ENCODE data around the gene ATP6V1E1. TPM values are rescaled to one million over a fixed set of nuclear protein-coding genes. Genes with fewer than 3 reads are reported as not detected.
"Not testable (repeated sequence)": the region's sequence is repeated elsewhere in the genome, so short reads cannot be mapped to it uniquely, and the experiment has no call there.

The ATP6V1E1 gene
- total RNA-seq = 100 to 1,000 TPM in 3 of 4 donors, 10 to 100 TPM in 1; 88.6 to 132 (median 119) TPM

- peak; percentile 16 to 80 for TF ChIP-seq POLR2A (IDR thresholded peaks at IDR 0.05)
- no peak for TF ChIP-seq CTCF (IDR thresholded peaks at IDR 0.05)
- 0 to 1% methylated on average over 37 to 41 of the region's 45 CpGs for WGBS, 2 donors
- intact Hi-C loops (cut with DNase I) = no loop called here
- H3K4me1 ChIP-seq = peaks cover 17 to 19% of the 10 kb centered on the region in 2 donors
- H3K36me3 ChIP-seq = no peaks in the 10 kb centered on the region
- no peaks in the 10 kb centered on the region for H3K27me3 ChIP-seq
- H3K4me3 ChIP-seq (replicated peaks in 1 of 3) = peak within 1 kb of the TSS; percentile 94 to 98 (median 97)
- peak; percentile 96 to 97 for DNase-seq
- no peaks in the 10 kb centered on the region for H3K9me3 ChIP-seq
- peak within 1 kb of the TSS; percentile 80 to 95 (median 86) for H3K27ac ChIP-seq
Observed at GRCh38 chr22:17628406-17629172, at the start of gene ATP6V1E1. ATP6V1E1 (minus strand) TSS chr22:17628749; CDS start chr22:17628635, 114 bp downstream.

DNA sequence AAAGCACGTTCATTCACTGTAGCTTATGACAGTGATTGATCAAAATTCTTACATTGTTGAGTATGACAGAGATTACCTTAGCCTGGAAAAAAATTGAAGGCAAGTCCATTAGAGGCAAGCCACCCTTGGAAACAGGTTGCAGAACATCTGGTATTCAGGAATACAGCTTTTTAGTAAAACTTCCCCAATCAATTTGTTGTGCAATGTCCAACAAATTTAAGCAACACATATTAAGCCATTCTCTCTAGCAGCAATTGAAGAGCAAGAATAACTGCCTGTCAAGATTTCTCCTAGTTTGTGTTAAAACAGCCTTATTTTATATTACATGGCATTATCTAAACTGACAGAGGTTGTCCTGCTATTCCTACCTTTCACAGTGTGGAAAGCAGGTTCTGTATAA is 47.0 kb upstream of the ATP6V1E1 start:
- intact Hi-C loops (cut with DNase I) = no loop called here
- Histone ChIP-seq H3K4me3 (replicated peaks in 1 of 3) (no peak overlapping the region), H3K27me3 (no peaks in the 10 kb centered on the region), H3K9me3 (no peaks in the 10 kb centered on the region), H3K27ac (no peak overlapping the region), H3K36me3 (peaks cover 0 to 2% of the 10 kb centered on the region in 2 donors), H3K4me1 (peaks cover 7 to 10% of the 10 kb centered on the region in 2 donors)
- no peak for TF ChIP-seq CTCF (IDR thresholded peaks at IDR 0.05)
- no peak for TF ChIP-seq POLR2A (IDR thresholded peaks at IDR 0.05)
- DNase-seq = no peak
- WGBS, 2 donors = 53 to 57% methylated on average over 1 of the region's 1 CpG

- WGBS, 2 donors = 97% methylated on average over 7 of the region's 7 CpGs
- H3K4me1 ChIP-seq = peaks cover 7 to 10% of the 10 kb centered on the region in 2 donors
- no peak overlapping the region for H3K27ac ChIP-seq
- H3K9me3 ChIP-seq = no peaks in the 10 kb centered on the region
- no peak for DNase-seq
- TF ChIP-seq CTCF (IDR thresholded peaks at IDR 0.05) = no peak
- no peak for TF ChIP-seq POLR2A (IDR thresholded peaks at IDR 0.05)
- no peak overlapping the region for H3K4me3 ChIP-seq (replicated peaks in 1 of 3)
- peaks cover 0 to 2% of the 10 kb centered on the region in 2 donors for H3K36me3 ChIP-seq
- intact Hi-C loops (cut with DNase I) = no loop called here
- H3K27me3 ChIP-seq = no peaks in the 10 kb centered on the region
Observed at GRCh38 chr22:17674152-17674551, 45.6 kb upstream of the ATP6V1E1 start.

DNA sequence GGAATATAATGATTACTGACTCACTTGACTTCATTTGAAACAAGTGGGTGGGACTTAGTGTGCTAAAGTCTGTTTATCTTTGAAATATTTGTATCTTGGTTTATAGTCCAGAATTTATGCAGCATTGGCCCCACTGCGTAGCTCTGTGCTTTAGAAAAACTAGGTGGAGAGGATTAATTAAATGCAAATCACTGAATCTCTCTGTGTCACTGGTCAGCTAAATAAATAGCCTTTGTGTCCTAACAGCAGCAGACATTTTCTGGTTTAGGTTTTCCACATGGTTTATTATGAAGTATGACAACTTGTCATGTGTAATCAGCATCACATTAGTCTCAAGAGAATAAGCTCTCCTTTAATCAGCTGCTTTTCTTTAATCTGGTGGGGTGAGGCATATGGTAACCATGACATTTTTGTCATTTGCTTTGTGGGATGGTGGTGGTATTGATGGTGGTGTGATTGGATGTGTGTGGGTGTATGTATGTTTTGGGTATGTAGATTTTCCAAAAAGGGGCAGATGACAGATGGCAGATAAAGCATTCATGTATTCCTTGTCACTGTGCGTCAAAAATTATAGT is 44.0 kb upstream of the ATP6V1E1 start:
- H3K4me3 ChIP-seq (replicated peaks in 1 of 3) = no peak overlapping the region
- DNase-seq = no peak
- no peak overlapping the region for H3K27ac ChIP-seq
- no peaks in the 10 kb centered on the region for H3K9me3 ChIP-seq
- 88 to 97% methylated on average over 2 of the region's 2 CpGs for WGBS, 2 donors
- peaks cover 7 to 10% of the 10 kb centered on the region in 2 donors for H3K4me1 ChIP-seq
- intact Hi-C loops (cut with DNase I) = no loop called here
- TF ChIP-seq POLR2A (IDR thresholded peaks at IDR 0.05) (no peak), CTCF (IDR thresholded peaks at IDR 0.05) (no peak)
- H3K27me3 ChIP-seq = no peaks in the 10 kb centered on the region
- H3K36me3 ChIP-seq = peaks cover 0 to 2% of the 10 kb centered on the region in 2 donors

DNA sequence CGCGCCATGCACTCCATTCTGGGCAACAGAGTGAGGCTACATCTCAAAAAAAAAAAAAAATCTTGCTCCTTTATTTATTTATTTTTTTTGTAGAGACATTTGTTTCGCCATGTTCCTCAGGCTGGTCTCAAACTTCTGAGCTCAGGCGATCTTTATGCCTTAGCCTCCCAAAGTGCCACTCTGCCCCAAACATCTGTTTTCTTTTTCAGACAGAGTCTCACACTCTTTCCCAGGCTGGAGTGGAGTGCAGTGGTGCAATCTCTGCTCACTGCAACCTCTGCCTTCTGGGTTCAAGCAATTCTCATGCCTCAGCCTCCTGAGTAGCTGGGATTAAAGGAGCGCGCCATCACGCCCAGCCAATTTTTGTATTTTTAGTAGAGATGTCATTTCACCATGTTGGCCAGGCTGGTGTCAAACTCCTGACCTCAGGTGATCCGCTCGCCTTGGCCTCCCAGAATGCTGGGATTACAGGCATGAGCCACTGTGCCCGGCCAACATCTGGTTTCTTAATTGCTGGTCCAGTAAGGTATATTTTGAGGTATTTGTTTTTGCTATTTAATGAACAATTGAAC is 43.1 kb upstream of the ATP6V1E1 start:
- H3K36me3 ChIP-seq; H3K27ac ChIP-seq; H3K27me3 ChIP-seq; intact Hi-C loops (cut with DNase I); DNase-seq; H3K4me3 ChIP-seq (replicated peaks in 1 of 3); H3K9me3 ChIP-seq: not testable (repeated sequence)
- peaks cover 7 to 10% of the 10 kb centered on the region in 2 donors for H3K4me1 ChIP-seq
- WGBS, 2 donors = 93 to 99% methylated on average over 10 of the region's 10 CpGs

Data from thyroid gland (tissue), 4 donors.